Kidney (tissue), 14 donors: ENCODE measurements around the gene FAM118A. TPM values are rescaled to one million over a fixed set of nuclear protein-coding genes. Genes with fewer than 3 reads are reported as not detected.
A peak's percentile ranks its signal among the peaks of the same experiment; 100 is the strongest.

ENCODE experiments used
- DNase-seq, 5 donors: peaks; one replicate each; pipeline ENCODE4 v3.0.0-alpha.2; 2013 to 2020
- FAIRE-seq: peaks from 2 replicates; lab custom pipeline; 2012; peaks lifted over from hg19 to GRCh38; lab: Jason Lieb, UNC
- H3K27ac ChIP-seq, 2 donors: one replicate each; pipeline ENCODE4 v1.7.0; 2013; ENCODE audit warnings: low read depth in 2 of 2, low read length in 2 of 2, inconsistent platforms in 1 of 2
- H3K27me3 ChIP-seq: one replicate; pipeline ENCODE4 v1.7.1; 2013; ENCODE audit warnings: low read length, inconsistent platforms; ENCODE audit not compliant: control insufficient read depth, insufficient read depth
- H3K36me3 ChIP-seq, 3 donors: one replicate each; pipeline versions ENCODE4 v1.7.0 to v1.7.1; 2013; ENCODE audit warnings: low read length in 3 of 3, control low read depth in 1 of 3, inconsistent platforms in 1 of 3; ENCODE audit not compliant: insufficient read depth in 3 of 3, control insufficient read depth in 2 of 3
- H3K4me1 ChIP-seq, 3 donors: one replicate each; pipeline versions ENCODE4 v1.7.0 to v1.7.1; 2013; ENCODE audit warnings: low read length in 3 of 3, inconsistent platforms in 1 of 3, low read depth in 1 of 3; ENCODE audit not compliant: control insufficient read depth in 2 of 3, insufficient read depth in 2 of 3
- H3K4me3 ChIP-seq, 3 donors: one replicate each; pipeline versions ENCODE4 v1.7.0 to v1.8.1; 2013; ENCODE audit warnings: low read length in 3 of 3, control low read depth in 1 of 3, inconsistent platforms in 1 of 3
- H3K9ac ChIP-seq, 3 donors: one replicate each; pipeline versions ENCODE4 v1.7.0 to v1.7.1; 2013; ENCODE audit warnings: low read length in 3 of 3, control low read depth in 1 of 3, inconsistent platforms in 1 of 3
- H3K9me3 ChIP-seq, 3 donors: one replicate each; pipeline versions ENCODE4 v1.7.0 to v1.7.1; 2013; ENCODE audit warnings: low read length in 3 of 3, control low read depth in 1 of 3, inconsistent platforms in 1 of 3; ENCODE audit not compliant: control insufficient read depth in 2 of 3, insufficient read depth in 1 of 3
- CTCF ChIP-seq: IDR thresholded peaks from 3 replicates; pipeline ENCODE4 v1.5.1; 2012; ENCODE audit warnings: mild to moderate bottlenecking, moderate library complexity, borderline replicate concordance; ENCODE audit not compliant: insufficient read depth; ENCODE audit errors: extremely low read depth
- intact Hi-C: fragments of 100-400 bp; cut with DNase I; formaldehyde crosslinking; loops from one replicate; pipeline ENCODE4 v1.11.1; 2022
- polyA plus RNA-seq: library from polyadenylated mRNA; stranded (reverse); fragments of 350-450 nt; fragmentation: Illumina TruSeq; extraction: RNeasy Lipid Tissue Mini Kit (QIAGEN cat#74804); gene quantifications from one replicate; pipeline ENCODE4 v1.2.3, GENCODE V29; 2014; ENCODE audit warnings: low read depth, low replicate concordance; ENCODE audit not compliant: insufficient read depth
- total RNA-seq: library from RNA; stranded (reverse); fragmentation: NEBNext Ultra II Directional; extraction: Animal tissue kit (Norgen Biotek cat#: 25700); gene quantifications from one replicate; pipeline ENCODE4 v1.2.1, GENCODE V29; 2021
- donor health status: control.
- donor health status: control.
- donor health status: control.
- donor health status: control.
- donor health status: control.
- donor health status: DM: yes; HTN: yes; CAD: no.
- donor health status: Normal renal cell carcinoma (clear cell type).

FAM118A gene
- total and polyA plus RNA-seq, 2 donors from 2014 or later, result 5.7 to 13.0 TPM

DNA sequence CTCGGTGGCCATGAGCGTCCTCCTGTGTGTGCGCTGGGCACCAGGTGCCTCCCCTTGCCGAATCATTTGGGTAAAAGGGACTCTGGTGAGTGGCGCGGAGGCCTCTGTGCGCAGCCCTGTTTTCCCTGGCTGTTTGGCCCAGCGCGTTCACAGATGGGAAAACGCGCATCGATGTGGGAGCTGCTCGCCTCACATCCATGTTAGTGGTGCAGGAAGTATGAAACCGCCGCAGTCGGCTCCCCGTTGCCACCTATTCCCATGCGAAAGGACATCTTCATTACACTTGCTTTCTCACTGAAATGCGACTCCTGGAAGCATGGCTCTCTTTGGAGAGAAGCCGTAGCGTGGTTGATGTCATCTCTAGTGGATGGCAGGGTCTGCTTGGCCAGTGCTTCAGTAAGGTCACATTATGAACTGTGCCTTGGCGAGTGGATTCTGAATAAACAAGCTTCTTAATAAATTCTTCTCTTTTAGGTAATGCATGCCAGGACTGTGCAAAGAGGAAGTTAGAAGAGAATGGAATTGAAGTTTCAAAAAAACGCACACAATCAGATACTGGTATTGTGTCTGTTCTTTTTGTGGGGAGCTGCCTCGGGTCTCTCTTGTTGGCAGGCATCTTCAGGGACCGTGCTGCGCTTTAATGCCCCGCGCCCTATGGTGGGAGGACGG lies 26.3 kb downstream of the FAM118A start:
- TF ChIP-seq CTCF, result no peak
- no peak for DNase-seq
- Histone ChIP-seq H3K4me1 (no peaks in the 10 kb centered on the region), H3K9ac (no peak overlapping the region), H3K36me3 (peaks cover 0 to 25% (median 12%) of the 10 kb centered on the region in 3 donors), H3K27ac (no peak overlapping the region), H3K9me3 (no peaks in the 10 kb centered on the region), H3K27me3 (no peaks in the 10 kb centered on the region), H3K4me3 (no peak overlapping the region)
- no peak for FAIRE-seq
- intact Hi-C loops, result no loop called here

- H3K36me3 ChIP-seq, result peaks cover 0 to 20% (median 12%) of the 10 kb centered on the region in 3 donors
- no peak overlapping the region for H3K4me3 ChIP-seq
These were observed 27.3 kb downstream of the FAM118A start for GRCh38 chr22:45336971-45337431.

DNA sequence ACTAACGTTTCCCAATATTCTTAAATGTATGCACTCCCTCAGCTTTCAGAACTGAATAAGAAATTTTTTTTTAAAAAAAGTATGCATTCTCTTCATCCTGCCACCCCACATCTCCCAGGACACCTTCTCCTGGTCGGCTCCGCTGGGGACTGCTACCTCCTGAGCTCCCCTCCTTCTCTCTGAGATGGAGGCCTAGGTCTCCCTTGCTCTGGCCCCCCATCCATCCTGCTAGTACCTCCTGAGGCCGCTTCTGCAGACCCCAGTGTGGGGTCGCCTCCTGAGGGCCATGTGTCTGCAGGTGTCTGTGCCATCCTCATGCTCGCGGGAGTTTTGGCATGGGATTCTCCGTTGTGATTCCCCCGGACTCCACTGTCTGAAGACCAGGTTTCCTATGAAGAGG lies 27.8 kb downstream of the FAM118A start:
- DNase-seq (no peak), FAIRE-seq (no peak)
- Histone ChIP-seq H3K4me1 (no peaks in the 10 kb centered on the region), H3K9ac (no peak overlapping the region), H3K9me3 (no peaks in the 10 kb centered on the region), H3K27me3 (no peaks in the 10 kb centered on the region), H3K27ac (no peak overlapping the region), H3K4me3 (no peak overlapping the region), H3K36me3 (peaks cover 0 to 14% (median 13%) of the 10 kb centered on the region in 3 donors)
- intact Hi-C loops, result no loop called here
- TF ChIP-seq CTCF, result no peak

More at GRCh38 chr22:45336971-45337431, 27.3 kb downstream of the FAM118A start:
- no peak overlapping the region for H3K9ac ChIP-seq
- peak overlapping the region in 1 of 2 donors; percentile 53 for H3K27ac ChIP-seq
- FAIRE-seq (no peak), DNase-seq (peak in 2 of 5 donors; percentile 29 to 73)
- no peak for TF ChIP-seq CTCF
- no peaks in the 10 kb centered on the region for H3K9me3 ChIP-seq
- H3K27me3 ChIP-seq, result no peaks in the 10 kb centered on the region
- no peaks in the 10 kb centered on the region for H3K4me1 ChIP-seq
- intact Hi-C loops, result no loop called here
